ENCODE measurements around the gene RNF111.

RNF111 gene

GRCh38 chr15:59028387-59028955 lies 41.0 kb downstream of the RNF111 start:
- Histone ChIP-seq H4K20me1 (ENCODE audit: insufficient read depth) (0 out of 2 replicates have a peak, but pooled peaks cover 3% of the 10 kb centered on the region), H3K36me3 (ENCODE audit: insufficient read depth) (no peaks in the 10 kb centered on the region), H2AFZ (ENCODE audit: low read depth) (no peak overlapping the region), H3K4me3 (IDR thresholded peaks at IDR 0.05; ENCODE audit: insufficient read depth, low read depth, low read length) (no peak overlapping the region), H3K79me2 (ENCODE audit: insufficient read depth, low read depth) (no peaks in the 10 kb centered on the region), H3K27ac (no peak overlapping the region), H3K4me1 (ENCODE audit: low read depth, poor library complexity, severe bottlenecking) (no peaks in the 10 kb centered on the region), H3K4me2 (no peak overlapping the region), H3K27me3 (ENCODE audit: insufficient read depth, low read depth) (no peaks in the 10 kb centered on the region), H3K9ac (no peak overlapping the region)
- TF ChIP-seq, protein P1, sequence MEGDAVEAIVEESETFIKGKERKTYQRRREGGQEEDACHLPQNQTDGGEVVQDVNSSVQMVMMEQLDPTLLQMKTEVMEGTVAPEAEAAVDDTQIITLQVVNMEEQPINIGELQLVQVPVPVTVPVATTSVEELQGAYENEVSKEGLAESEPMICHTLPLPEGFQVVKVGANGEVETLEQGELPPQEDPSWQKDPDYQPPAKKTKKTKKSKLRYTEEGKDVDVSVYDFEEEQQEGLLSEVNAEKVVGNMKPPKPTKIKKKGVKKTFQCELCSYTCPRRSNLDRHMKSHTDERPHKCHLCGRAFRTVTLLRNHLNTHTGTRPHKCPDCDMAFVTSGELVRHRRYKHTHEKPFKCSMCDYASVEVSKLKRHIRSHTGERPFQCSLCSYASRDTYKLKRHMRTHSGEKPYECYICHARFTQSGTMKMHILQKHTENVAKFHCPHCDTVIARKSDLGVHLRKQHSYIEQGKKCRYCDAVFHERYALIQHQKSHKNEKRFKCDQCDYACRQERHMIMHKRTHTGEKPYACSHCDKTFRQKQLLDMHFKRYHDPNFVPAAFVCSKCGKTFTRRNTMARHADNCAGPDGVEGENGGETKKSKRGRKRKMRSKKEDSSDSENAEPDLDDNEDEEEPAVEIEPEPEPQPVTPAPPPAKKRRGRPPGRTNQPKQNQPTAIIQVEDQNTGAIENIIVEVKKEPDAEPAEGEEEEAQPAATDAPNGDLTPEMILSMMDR (conservative IDR thresholded peaks at IDR 0.05; ENCODE audit: low read depth, low read length), result no peak

GRCh38 chr15:59029554-59029953 lies 42.1 kb downstream of the RNF111 start:
- H3K27ac ChIP-seq, result no peak overlapping the region
- no peaks in the 10 kb centered on the region for H3K27me3 ChIP-seq (ENCODE audit: insufficient read depth, low read depth)
- TF ChIP-seq, protein P1 (conservative IDR thresholded peaks at IDR 0.05; ENCODE audit: low read depth, low read length), result no peak
- no peak overlapping the region for H3K9ac ChIP-seq
- H3K4me3 ChIP-seq (IDR thresholded peaks at IDR 0.05; ENCODE audit: insufficient read depth, low read depth, low read length), result no peak overlapping the region
- H2AFZ ChIP-seq (ENCODE audit: low read depth), result no peak overlapping the region
- no peaks in the 10 kb centered on the region for H3K4me1 ChIP-seq (ENCODE audit: low read depth, poor library complexity, severe bottlenecking)
- no peaks in the 10 kb centered on the region for H3K79me2 ChIP-seq (ENCODE audit: insufficient read depth, low read depth)
- no peak overlapping the region for H3K4me2 ChIP-seq
- 0 out of 2 replicates have a peak, but pooled peaks cover 3% of the 10 kb centered on the region for H4K20me1 ChIP-seq (ENCODE audit: insufficient read depth)
- no peaks in the 10 kb centered on the region for H3K36me3 ChIP-seq (ENCODE audit: insufficient read depth)

GRCh38 chr15:59035201-59035600 lies 47.7 kb downstream of the RNF111 start:
- Histone ChIP-seq H3K4me1 (ENCODE audit: low read depth, poor library complexity, severe bottlenecking) (no peaks in the 10 kb centered on the region), H3K4me3 (IDR thresholded peaks at IDR 0.05; ENCODE audit: insufficient read depth, low read depth, low read length) (no peak overlapping the region), H3K9ac (no peak overlapping the region), H3K27ac (no peak overlapping the region), H3K27me3 (ENCODE audit: insufficient read depth, low read depth) (no peaks in the 10 kb centered on the region), H2AFZ (ENCODE audit: low read depth) (no peak overlapping the region), H3K36me3 (ENCODE audit: insufficient read depth) (no peaks in the 10 kb centered on the region), H3K4me2 (no peak overlapping the region), H4K20me1 (ENCODE audit: insufficient read depth) (no peaks in the 10 kb centered on the region), H3K79me2 (ENCODE audit: insufficient read depth, low read depth) (no peaks in the 10 kb centered on the region; the same call in 1 of the 2 replicates)
- TF ChIP-seq, protein P1 (conservative IDR thresholded peaks at IDR 0.05; ENCODE audit: low read depth, low read length), result no peak

DNA sequence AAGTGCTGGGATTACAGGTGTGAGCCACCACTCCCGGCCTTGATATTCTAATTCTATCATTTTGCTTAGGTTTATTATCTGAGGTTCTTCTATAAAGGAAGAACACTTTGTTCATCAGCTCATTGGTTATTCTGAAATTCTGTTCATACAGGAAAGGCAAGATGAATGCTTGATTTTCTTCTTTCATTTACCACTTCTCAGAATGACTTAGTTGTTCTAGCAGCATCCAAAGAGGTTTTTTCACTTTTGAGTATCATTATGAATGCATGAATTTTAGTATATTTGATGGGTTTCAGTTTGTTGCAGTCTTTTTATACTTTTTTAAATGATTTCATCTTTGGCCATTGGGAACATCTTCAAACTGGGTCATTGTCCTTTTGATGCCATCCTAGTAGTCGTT lies 51.8 kb downstream of the RNF111 start:
- Histone ChIP-seq H3K27me3 (ENCODE audit: insufficient read depth, low read depth) (no peaks in the 10 kb centered on the region), H3K4me2 (no peak overlapping the region), H4K20me1 (ENCODE audit: insufficient read depth) (no peaks in the 10 kb centered on the region), H3K4me1 (ENCODE audit: low read depth, poor library complexity, severe bottlenecking) (peaks cover 9% of the 10 kb centered on the region), H3K9ac (no peak overlapping the region), H3K4me3 (IDR thresholded peaks at IDR 0.05; ENCODE audit: insufficient read depth, low read depth, low read length) (no peak overlapping the region), H3K36me3 (ENCODE audit: insufficient read depth) (no peaks in the 10 kb centered on the region), H3K79me2 (ENCODE audit: insufficient read depth, low read depth) (peaks cover 14% of the 10 kb centered on the region; the same call in 1 of the 2 replicates), H3K27ac (no peak overlapping the region), H2AFZ (ENCODE audit: low read depth) (no peak overlapping the region)
- TF ChIP-seq, protein P1 (conservative IDR thresholded peaks at IDR 0.05; ENCODE audit: low read depth, low read length), result no peak

Data from KMS-11 (cell line).